ENCODE data around the gene SLC25A46.
"Not testable (repeated sequence)": the region's sequence is repeated elsewhere in the genome, so short reads cannot be mapped to it uniquely, and the experiment has no call there.

The SLC25A46 gene

DNA sequence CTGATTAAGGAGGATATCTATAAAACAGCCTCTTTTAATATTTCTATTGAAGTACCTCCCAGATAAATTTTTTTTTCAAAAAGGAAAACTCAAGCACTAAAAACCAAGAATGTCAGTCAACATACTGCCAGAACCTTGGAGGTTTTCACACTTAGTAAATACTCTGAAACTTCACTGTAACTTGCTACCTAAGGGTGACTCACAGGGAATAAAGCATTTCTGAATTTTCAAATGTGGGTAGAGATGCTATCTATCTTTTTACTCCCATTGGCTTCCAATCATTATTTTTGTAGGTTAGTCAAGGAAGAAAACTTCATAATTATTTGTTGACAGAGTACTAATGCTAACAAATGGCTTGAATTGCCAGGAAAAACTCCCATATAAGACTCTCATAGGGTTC, 46.1 kb downstream of the SLC25A46 start:
- H3K36me3 ChIP-seq (ENCODE audit: low read length): no peaks in the 10 kb centered on the region
- no peaks in the 10 kb centered on the region for H3K9me2 ChIP-seq (replicated peaks; ENCODE audit: insufficient read depth, low read length)
- no peak overlapping the region for H3K27ac ChIP-seq (ENCODE audit: low read depth, low read length)
- no peaks in the 10 kb centered on the region for H3F3A ChIP-seq (ENCODE audit: insufficient read depth)
- no peaks in the 10 kb centered on the region for H4K20me1 ChIP-seq (ENCODE audit: low read depth, low read length)
- no peak for TF ChIP-seq EZH2phosphoT487 (conservative IDR thresholded peaks at IDR 0.05; ENCODE audit: low read length)
- TF ChIP-seq, protein P1, sequence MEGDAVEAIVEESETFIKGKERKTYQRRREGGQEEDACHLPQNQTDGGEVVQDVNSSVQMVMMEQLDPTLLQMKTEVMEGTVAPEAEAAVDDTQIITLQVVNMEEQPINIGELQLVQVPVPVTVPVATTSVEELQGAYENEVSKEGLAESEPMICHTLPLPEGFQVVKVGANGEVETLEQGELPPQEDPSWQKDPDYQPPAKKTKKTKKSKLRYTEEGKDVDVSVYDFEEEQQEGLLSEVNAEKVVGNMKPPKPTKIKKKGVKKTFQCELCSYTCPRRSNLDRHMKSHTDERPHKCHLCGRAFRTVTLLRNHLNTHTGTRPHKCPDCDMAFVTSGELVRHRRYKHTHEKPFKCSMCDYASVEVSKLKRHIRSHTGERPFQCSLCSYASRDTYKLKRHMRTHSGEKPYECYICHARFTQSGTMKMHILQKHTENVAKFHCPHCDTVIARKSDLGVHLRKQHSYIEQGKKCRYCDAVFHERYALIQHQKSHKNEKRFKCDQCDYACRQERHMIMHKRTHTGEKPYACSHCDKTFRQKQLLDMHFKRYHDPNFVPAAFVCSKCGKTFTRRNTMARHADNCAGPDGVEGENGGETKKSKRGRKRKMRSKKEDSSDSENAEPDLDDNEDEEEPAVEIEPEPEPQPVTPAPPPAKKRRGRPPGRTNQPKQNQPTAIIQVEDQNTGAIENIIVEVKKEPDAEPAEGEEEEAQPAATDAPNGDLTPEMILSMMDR (IDR thresholded peaks at IDR 0.05; ENCODE audit: insufficient read depth, low read length, poor library complexity, severe bottlenecking): no peak
- H3K4me2 ChIP-seq (ENCODE audit: low read depth, low read length, poor library complexity, severe bottlenecking): no peak overlapping the region
- H2AFZ ChIP-seq (ENCODE audit: low read depth, low read length, severe bottlenecking): no peak overlapping the region
- H3K9me3 ChIP-seq (ENCODE audit: insufficient read depth, low read length): no peaks in the 10 kb centered on the region
- no peaks in the 10 kb centered on the region for H3K79me2 ChIP-seq (ENCODE audit: insufficient read depth, low read length)
- no peak overlapping the region for H3K9ac ChIP-seq (ENCODE audit: low read length)
- no peaks in the 10 kb centered on the region for H3K27me3 ChIP-seq (ENCODE audit: low read length)
- H3K4me3 ChIP-seq (ENCODE audit: insufficient read depth, low read length, poor library complexity, severe bottlenecking): no peak overlapping the region

DNA sequence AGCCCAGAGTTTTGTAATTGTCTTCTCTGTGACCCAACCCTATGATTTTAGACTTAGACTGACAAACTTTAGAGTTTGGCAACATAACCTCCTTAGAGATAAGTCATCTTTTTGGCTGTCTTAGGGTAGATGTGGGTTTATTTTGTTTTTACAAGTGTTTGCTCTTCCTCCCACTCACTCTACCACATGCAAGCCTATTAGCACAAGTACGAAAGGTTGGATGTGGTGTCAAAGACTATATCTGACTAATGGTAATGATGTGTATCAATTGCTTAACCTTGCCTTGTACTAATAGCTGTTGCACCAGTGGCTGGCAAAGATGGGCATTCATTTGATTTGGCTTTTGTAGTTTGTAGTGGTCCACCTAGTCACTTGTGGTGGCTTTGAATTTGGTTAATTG, 46.5 kb downstream of the SLC25A46 start:
- Histone ChIP-seq H3K36me3 (ENCODE audit: low read length) (no peaks in the 10 kb centered on the region), H3K27me3 (ENCODE audit: low read length) (no peaks in the 10 kb centered on the region), H3K27ac (ENCODE audit: low read depth, low read length) (no peak overlapping the region), H3K4me3 (ENCODE audit: insufficient read depth, low read length, poor library complexity, severe bottlenecking) (no peak overlapping the region), H3K9me2 (replicated peaks; ENCODE audit: insufficient read depth, low read length) (no peaks in the 10 kb centered on the region), H3K9ac (ENCODE audit: low read length) (no peak overlapping the region), H2AFZ (ENCODE audit: low read depth, low read length, severe bottlenecking) (no peak overlapping the region), H3K4me2 (ENCODE audit: low read depth, low read length, poor library complexity, severe bottlenecking) (no peak overlapping the region), H3F3A (ENCODE audit: insufficient read depth) (no peaks in the 10 kb centered on the region), H4K20me1 (ENCODE audit: low read depth, low read length) (no peaks in the 10 kb centered on the region), H3K79me2 (ENCODE audit: insufficient read depth, low read length) (no peaks in the 10 kb centered on the region), H3K9me3 (ENCODE audit: insufficient read depth, low read length) (no peaks in the 10 kb centered on the region)
- TF ChIP-seq EZH2phosphoT487 (conservative IDR thresholded peaks at IDR 0.05; ENCODE audit: low read length): no peak
- TF ChIP-seq, protein P1 (IDR thresholded peaks at IDR 0.05; ENCODE audit: insufficient read depth, low read length, poor library complexity, severe bottlenecking): no peak

DNA sequence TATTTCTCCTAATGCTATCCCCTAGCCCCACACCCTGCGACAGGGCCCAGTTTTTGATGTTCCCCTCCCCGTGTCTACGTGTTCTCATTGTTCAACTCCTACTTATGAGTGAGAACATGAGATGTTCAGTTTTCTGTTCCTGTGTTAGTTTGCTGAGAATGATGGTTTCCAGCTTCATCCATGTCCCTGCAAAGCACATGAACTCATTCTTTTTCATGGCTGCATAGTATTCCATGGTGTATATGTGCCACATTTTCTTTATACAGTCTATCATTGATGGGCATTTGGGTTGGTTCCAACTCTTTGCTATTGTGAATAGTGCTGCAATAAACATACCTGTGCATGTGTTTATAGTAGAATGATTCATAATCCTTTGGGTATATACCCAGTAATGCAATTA, 49.2 kb downstream of the SLC25A46 start:
- H3K9me3 ChIP-seq (ENCODE audit: insufficient read depth, low read length); H3F3A ChIP-seq (ENCODE audit: insufficient read depth); H3K27ac ChIP-seq (ENCODE audit: low read depth, low read length); H2AFZ ChIP-seq (ENCODE audit: low read depth, low read length, severe bottlenecking); H3K4me3 ChIP-seq (ENCODE audit: insufficient read depth, low read length, poor library complexity, severe bottlenecking); H4K20me1 ChIP-seq (ENCODE audit: low read depth, low read length); H3K79me2 ChIP-seq (ENCODE audit: insufficient read depth, low read length); H3K4me2 ChIP-seq (ENCODE audit: low read depth, low read length, poor library complexity, severe bottlenecking); H3K9me2 ChIP-seq (replicated peaks; ENCODE audit: insufficient read depth, low read length); H3K9ac ChIP-seq (ENCODE audit: low read length); H3K36me3 ChIP-seq (ENCODE audit: low read length); H3K27me3 ChIP-seq (ENCODE audit: low read length): not testable (repeated sequence)

DNA sequence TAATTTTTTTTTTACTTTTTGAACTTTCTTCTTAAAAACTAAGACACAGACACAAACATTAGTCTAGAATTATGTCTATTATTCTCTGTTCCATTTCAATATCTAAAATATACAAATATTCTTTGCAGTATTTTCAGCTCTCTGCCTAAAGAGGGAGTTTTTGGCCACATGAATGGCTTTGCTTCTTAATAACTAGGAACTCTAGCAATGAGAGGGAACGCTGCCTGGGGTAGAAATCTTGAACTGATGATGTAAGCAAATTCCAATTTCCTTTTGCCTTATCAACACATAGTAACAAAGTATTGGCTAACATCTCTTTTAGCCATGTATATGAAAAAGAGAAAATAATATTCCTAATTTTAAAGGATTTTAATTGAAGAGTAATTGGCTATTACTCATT, 51.9 kb downstream of the SLC25A46 start:
- no peak for TF ChIP-seq EZH2phosphoT487 (conservative IDR thresholded peaks at IDR 0.05; ENCODE audit: low read length)
- TF ChIP-seq, protein P1 (IDR thresholded peaks at IDR 0.05; ENCODE audit: insufficient read depth, low read length, poor library complexity, severe bottlenecking): no peak
- H2AFZ ChIP-seq (ENCODE audit: low read depth, low read length, severe bottlenecking): no peak overlapping the region
- H3K4me2 ChIP-seq (ENCODE audit: low read depth, low read length, poor library complexity, severe bottlenecking): no peak overlapping the region
- no peak overlapping the region for H3K27ac ChIP-seq (ENCODE audit: low read depth, low read length)
- H3K36me3 ChIP-seq (ENCODE audit: low read length): no peaks in the 10 kb centered on the region
- no peaks in the 10 kb centered on the region for H3F3A ChIP-seq (ENCODE audit: insufficient read depth)
- H3K9me2 ChIP-seq (replicated peaks; ENCODE audit: insufficient read depth, low read length): no peaks in the 10 kb centered on the region
- H3K4me3 ChIP-seq (ENCODE audit: insufficient read depth, low read length, poor library complexity, severe bottlenecking): no peak overlapping the region
- no peaks in the 10 kb centered on the region for H3K27me3 ChIP-seq (ENCODE audit: low read length)
- H3K9me3 ChIP-seq (ENCODE audit: insufficient read depth, low read length): no peaks in the 10 kb centered on the region
- H4K20me1 ChIP-seq (ENCODE audit: low read depth, low read length): no peaks in the 10 kb centered on the region
- H3K9ac ChIP-seq (ENCODE audit: low read length): no peak overlapping the region
- no peaks in the 10 kb centered on the region for H3K79me2 ChIP-seq (ENCODE audit: insufficient read depth, low read length)
